ENCODE data around the gene PLCB1. TPM values are rescaled to one million over a fixed set of nuclear protein-coding genes. Genes with fewer than 3 reads are reported as not detected.

The PLCB1 gene
- total RNA-seq, 1 experiment from 2014 or later = not detected

DNA sequence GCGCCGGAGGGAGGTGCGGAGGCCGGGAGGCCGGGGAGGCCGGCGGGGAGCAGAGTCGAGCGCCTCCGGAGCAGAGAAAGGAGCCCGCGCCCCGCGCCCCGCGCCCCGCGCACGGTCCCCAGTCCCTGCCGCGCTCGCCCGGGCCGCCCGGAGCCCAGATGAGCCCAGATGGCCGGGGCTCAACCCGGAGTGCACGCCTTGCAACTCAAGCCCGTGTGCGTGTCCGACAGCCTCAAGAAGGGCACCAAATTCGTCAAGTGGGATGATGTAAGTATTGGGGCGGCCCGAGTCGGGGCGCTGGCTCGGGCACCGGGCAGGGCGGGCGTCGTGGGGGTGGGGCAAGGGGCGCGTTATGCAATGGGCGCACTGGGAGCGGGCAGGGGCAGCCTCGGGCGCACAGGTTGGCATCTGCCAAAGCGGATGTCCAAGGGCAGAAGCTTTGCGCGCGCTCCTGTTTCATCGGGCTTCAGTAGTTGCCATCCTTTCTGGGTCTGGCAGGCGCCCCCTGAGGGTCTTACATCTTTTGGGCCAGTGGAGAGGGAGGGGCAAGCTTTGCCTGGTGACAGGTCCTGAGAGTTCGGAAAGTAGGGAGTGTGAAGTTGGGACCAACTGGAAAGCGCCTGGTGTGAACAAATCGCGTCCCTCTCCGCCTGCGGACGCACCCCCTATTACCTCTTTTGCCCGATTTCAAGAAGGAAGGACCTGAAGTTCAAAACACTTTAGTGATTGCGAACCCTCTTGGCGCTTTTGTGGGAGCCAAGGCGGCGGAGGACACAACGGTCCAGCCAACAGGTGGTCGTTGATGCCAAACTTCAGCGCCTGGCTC is 631 bp downstream of the PLCB1 start:
- no peaks in the 10 kb centered on the region for H3K4me1 ChIP-seq (replicated peaks; ENCODE audit: insufficient read depth)
- no peak overlapping the region for H3K4me3 ChIP-seq
- BruUV-seq (replicated peaks) = no TSS peak
- no peaks in the 10 kb centered on the region for H3K9me3 ChIP-seq (ENCODE audit: insufficient read depth, low read depth)
- peaks cover 12% of the 10 kb centered on the region; the same call in 1 of the 2 replicates for H3K27me3 ChIP-seq (ENCODE audit: insufficient read depth, low read depth)
- intact Hi-C loops (cut with micrococcal nuclease; ENCODE audit: unreplicated experiment) = no loop called here
- no peaks in the 10 kb centered on the region for H3F3A ChIP-seq (ENCODE audit: insufficient read depth, low read depth)
- H3K4me2 ChIP-seq = no peak overlapping the region
- no peak overlapping the region for H2AFZ ChIP-seq
- DNase-seq = no peak
- ChIA-PET POLR2A (ENCODE audit: unreplicated experiment) (no interaction called here), CTCF (no interaction called here)
- no peak overlapping the region for H3K27ac ChIP-seq
- H3K79me2 ChIP-seq (ENCODE audit: low read depth) = no peaks in the 10 kb centered on the region
- TF ChIP-seq, protein P1, sequence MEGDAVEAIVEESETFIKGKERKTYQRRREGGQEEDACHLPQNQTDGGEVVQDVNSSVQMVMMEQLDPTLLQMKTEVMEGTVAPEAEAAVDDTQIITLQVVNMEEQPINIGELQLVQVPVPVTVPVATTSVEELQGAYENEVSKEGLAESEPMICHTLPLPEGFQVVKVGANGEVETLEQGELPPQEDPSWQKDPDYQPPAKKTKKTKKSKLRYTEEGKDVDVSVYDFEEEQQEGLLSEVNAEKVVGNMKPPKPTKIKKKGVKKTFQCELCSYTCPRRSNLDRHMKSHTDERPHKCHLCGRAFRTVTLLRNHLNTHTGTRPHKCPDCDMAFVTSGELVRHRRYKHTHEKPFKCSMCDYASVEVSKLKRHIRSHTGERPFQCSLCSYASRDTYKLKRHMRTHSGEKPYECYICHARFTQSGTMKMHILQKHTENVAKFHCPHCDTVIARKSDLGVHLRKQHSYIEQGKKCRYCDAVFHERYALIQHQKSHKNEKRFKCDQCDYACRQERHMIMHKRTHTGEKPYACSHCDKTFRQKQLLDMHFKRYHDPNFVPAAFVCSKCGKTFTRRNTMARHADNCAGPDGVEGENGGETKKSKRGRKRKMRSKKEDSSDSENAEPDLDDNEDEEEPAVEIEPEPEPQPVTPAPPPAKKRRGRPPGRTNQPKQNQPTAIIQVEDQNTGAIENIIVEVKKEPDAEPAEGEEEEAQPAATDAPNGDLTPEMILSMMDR (conservative IDR thresholded peaks at IDR 0.05) = no peak
- no peak for TF ChIP-seq EZH2 (IDR thresholded peaks at IDR 0.05; ENCODE audit: low read depth)
- H4K20me1 ChIP-seq (ENCODE audit: insufficient read depth) = no peaks in the 10 kb centered on the region
- no peaks in the 10 kb centered on the region for H3K9me2 ChIP-seq (ENCODE audit: insufficient read depth)
- H3K36me3 ChIP-seq (ENCODE audit: low read depth) = no peaks in the 10 kb centered on the region

DNA sequence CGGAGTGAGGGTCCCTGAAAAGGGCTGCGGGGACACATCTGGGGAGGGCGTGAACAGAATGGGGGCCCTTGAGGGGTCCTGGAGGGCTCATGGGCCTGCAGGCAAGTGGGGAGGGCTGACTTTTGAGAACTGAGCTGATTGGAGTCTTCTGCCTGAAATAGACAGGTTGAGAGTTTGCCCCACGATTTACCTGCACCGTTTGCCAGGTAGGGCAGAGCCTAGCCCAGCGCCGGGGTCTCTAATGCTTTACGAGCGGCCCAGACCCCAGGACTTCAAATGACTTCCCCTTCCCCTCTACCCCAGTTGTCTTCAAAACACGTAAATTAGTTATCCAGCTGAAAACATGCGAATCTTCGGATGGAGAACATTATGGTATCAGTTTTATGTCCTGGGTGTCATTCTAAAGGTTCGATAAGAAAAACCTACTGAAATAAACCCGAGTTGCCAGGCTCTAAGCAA is 1.3 kb downstream of the PLCB1 start:
- no peaks in the 10 kb centered on the region for H4K20me1 ChIP-seq (ENCODE audit: insufficient read depth)
- H3K4me3 ChIP-seq = no peak overlapping the region
- H3K36me3 ChIP-seq (ENCODE audit: low read depth) = no peaks in the 10 kb centered on the region
- peaks cover 12% of the 10 kb centered on the region; the same call in 1 of the 2 replicates for H3K27me3 ChIP-seq (ENCODE audit: insufficient read depth, low read depth)
- ChIA-PET CTCF (no interaction called here), POLR2A (ENCODE audit: unreplicated experiment) (no interaction called here)
- H3K27ac ChIP-seq = no peak overlapping the region
- H3F3A ChIP-seq (ENCODE audit: insufficient read depth, low read depth) = no peaks in the 10 kb centered on the region
- no peaks in the 10 kb centered on the region for H3K9me2 ChIP-seq (ENCODE audit: insufficient read depth)
- H3K9me3 ChIP-seq (ENCODE audit: insufficient read depth, low read depth) = no peaks in the 10 kb centered on the region
- no peak for DNase-seq
- BruUV-seq (replicated peaks) = no TSS peak
- no peaks in the 10 kb centered on the region for H3K4me1 ChIP-seq (replicated peaks; ENCODE audit: insufficient read depth)
- no peak for TF ChIP-seq EZH2 (IDR thresholded peaks at IDR 0.05; ENCODE audit: low read depth)
- TF ChIP-seq, protein P1 (conservative IDR thresholded peaks at IDR 0.05) = no peak
- H3K79me2 ChIP-seq (ENCODE audit: low read depth) = no peaks in the 10 kb centered on the region
- H2AFZ ChIP-seq = no peak overlapping the region
- intact Hi-C loops (cut with micrococcal nuclease; ENCODE audit: unreplicated experiment) = no loop called here
- no peak overlapping the region for H3K4me2 ChIP-seq

DNA sequence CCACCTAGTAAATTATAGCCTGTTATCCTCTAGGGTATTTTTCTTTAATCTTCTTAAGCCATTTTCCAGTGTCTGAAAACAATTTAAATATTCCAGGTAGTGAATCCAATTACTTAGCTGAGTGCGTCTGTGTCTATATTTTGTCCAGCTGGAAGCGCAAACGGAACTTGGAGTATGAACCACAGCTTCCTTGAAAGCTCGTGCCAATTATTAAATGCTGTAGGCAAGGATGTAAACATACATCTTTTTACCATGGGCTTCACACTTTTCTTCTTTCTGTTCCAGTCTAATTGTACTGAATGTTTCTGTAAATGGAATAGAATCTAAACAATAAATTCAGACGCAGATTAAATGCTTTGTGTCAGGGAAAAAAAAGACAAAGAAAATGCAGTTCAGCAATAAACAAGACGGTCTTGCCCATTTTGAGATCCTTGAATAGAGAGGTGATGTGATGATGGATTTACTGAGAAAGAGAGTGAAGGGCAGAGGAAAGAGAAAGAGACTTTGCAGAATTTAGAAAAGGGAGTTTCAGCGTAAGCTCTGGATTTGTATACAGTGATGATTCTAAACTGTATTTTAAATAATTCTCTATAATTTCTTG is 1.9 kb downstream of the PLCB1 start:
- H3K79me2 ChIP-seq (ENCODE audit: low read depth) = no peaks in the 10 kb centered on the region
- no peak overlapping the region for H3K4me3 ChIP-seq
- H3K4me1 ChIP-seq (replicated peaks; ENCODE audit: insufficient read depth) = no peaks in the 10 kb centered on the region
- no peak for TF ChIP-seq EZH2 (IDR thresholded peaks at IDR 0.05; ENCODE audit: low read depth)
- TF ChIP-seq, protein P1 (conservative IDR thresholded peaks at IDR 0.05) = no peak
- no peak overlapping the region for H2AFZ ChIP-seq
- H3K4me2 ChIP-seq = no peak overlapping the region
- H3K27me3 ChIP-seq (ENCODE audit: insufficient read depth, low read depth) = peaks cover 12% of the 10 kb centered on the region; the same call in 1 of the 2 replicates
- no peak for DNase-seq
- POLR2A ChIA-PET (ENCODE audit: unreplicated experiment) = no interaction called here
- H3K27ac ChIP-seq = no peak overlapping the region
- BruUV-seq (replicated peaks) = no TSS peak
- no peaks in the 10 kb centered on the region for H3K9me3 ChIP-seq (ENCODE audit: insufficient read depth, low read depth)
- H3K36me3 ChIP-seq (ENCODE audit: low read depth) = no peaks in the 10 kb centered on the region
- CTCF ChIA-PET = interaction anchor here (0.7 kb wide), 1 partner anchor 91 kb away, joined by 7 read pairs; no protein-coding TSS in a partner anchor
- H3K9me2 ChIP-seq (ENCODE audit: insufficient read depth) = no peaks in the 10 kb centered on the region
- intact Hi-C loops (cut with micrococcal nuclease; ENCODE audit: unreplicated experiment) = no loop called here
- no peaks in the 10 kb centered on the region for H3F3A ChIP-seq (ENCODE audit: insufficient read depth, low read depth)
- H4K20me1 ChIP-seq (ENCODE audit: insufficient read depth) = no peaks in the 10 kb centered on the region

All from PC-9 (cell line).